Neural cell (in vitro differentiated cells): ENCODE measurements around the gene ATXN7L1.

Experiments
- EP300 ChIP-seq: fragments of 450-650 bp; conservative IDR thresholded peaks from 2 replicates; pipeline ENCODE4 v1.6.1; 2014; ENCODE audit warnings: antibody characterized with exemption, mild to moderate bottlenecking, moderate library complexity; ENCODE audit not compliant: poor library complexity, severe bottlenecking
- POLR2AphosphoS5 ChIP-seq: IDR thresholded peaks from 2 replicates; pipeline ENCODE4 v1.6.1; 2012
- RAD21 ChIP-seq: fragments of 450-650 bp; conservative IDR thresholded peaks from 2 replicates; pipeline ENCODE4 v1.6.1; 2014; ENCODE audit warnings: antibody characterized with exemption, mild to moderate bottlenecking, moderate library complexity
- SMC3 ChIP-seq: fragments of 450-650 bp; conservative IDR thresholded peaks from 2 replicates; pipeline ENCODE4 v1.6.1; 2014; ENCODE audit warnings: antibody characterized with exemption, mild to moderate bottlenecking, moderate library complexity; ENCODE audit not compliant: poor library complexity
- TAF1 ChIP-seq: IDR thresholded peaks from 2 replicates; pipeline ENCODE4 v1.6.1; 2012; ENCODE audit warnings: low read depth
- TF ChIP-seq, protein P1 (sequence below): fragments of 450-650 bp; IDR thresholded peaks from 2 replicates; pipeline ENCODE4 v1.5.1; 2014; ENCODE audit warnings: antibody characterized with exemption, mild to moderate bottlenecking, moderate library complexity; ENCODE audit not compliant: poor library complexity, severe bottlenecking
- TF ChIP-seq, protein P2 (sequence below): IDR thresholded peaks from 2 replicates; pipeline ENCODE4 v1.6.1; 2012; ENCODE audit warnings: borderline replicate concordance

DNA sequence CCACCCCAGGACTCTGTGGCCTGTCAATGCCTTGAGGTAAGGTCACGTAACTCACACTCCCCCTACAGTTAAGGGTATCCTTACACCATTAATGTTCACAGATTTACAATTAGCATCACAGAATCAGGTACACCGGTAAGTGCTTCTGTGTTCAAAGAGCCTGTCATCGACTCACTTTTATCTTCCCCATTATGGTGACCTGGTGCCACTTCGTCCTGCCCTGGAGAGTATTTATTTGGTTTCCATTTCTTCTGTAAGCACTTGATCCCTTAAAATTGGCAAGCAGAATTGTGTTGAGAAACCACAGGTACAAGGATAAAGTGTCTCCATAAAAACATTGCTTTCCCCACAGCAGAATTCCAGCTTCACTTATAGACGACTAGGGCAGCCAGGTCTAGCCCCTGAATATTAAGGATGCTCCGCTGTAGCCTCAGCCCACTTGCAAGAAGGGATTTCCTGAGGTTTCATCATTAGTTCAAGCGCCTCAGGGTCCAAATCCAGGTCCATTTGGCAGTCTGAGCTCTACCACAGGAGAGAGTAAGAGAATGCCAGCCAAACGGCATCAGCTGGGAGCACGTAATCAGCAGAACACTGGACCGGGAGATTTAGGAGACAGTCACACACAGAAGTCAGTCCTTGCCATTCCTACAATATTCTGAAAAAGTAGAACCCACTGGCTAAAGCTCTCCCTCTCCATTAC is 10.1 kb downstream of the ATXN7L1 start:
- TF ChIP-seq SMC3 (no peak), TAF1 (no peak), EP300 (no peak), POLR2AphosphoS5 (no peak), RAD21 (no peak)
- TF ChIP-seq, protein P1, sequence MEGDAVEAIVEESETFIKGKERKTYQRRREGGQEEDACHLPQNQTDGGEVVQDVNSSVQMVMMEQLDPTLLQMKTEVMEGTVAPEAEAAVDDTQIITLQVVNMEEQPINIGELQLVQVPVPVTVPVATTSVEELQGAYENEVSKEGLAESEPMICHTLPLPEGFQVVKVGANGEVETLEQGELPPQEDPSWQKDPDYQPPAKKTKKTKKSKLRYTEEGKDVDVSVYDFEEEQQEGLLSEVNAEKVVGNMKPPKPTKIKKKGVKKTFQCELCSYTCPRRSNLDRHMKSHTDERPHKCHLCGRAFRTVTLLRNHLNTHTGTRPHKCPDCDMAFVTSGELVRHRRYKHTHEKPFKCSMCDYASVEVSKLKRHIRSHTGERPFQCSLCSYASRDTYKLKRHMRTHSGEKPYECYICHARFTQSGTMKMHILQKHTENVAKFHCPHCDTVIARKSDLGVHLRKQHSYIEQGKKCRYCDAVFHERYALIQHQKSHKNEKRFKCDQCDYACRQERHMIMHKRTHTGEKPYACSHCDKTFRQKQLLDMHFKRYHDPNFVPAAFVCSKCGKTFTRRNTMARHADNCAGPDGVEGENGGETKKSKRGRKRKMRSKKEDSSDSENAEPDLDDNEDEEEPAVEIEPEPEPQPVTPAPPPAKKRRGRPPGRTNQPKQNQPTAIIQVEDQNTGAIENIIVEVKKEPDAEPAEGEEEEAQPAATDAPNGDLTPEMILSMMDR, result no peak
- TF ChIP-seq, protein P2, sequence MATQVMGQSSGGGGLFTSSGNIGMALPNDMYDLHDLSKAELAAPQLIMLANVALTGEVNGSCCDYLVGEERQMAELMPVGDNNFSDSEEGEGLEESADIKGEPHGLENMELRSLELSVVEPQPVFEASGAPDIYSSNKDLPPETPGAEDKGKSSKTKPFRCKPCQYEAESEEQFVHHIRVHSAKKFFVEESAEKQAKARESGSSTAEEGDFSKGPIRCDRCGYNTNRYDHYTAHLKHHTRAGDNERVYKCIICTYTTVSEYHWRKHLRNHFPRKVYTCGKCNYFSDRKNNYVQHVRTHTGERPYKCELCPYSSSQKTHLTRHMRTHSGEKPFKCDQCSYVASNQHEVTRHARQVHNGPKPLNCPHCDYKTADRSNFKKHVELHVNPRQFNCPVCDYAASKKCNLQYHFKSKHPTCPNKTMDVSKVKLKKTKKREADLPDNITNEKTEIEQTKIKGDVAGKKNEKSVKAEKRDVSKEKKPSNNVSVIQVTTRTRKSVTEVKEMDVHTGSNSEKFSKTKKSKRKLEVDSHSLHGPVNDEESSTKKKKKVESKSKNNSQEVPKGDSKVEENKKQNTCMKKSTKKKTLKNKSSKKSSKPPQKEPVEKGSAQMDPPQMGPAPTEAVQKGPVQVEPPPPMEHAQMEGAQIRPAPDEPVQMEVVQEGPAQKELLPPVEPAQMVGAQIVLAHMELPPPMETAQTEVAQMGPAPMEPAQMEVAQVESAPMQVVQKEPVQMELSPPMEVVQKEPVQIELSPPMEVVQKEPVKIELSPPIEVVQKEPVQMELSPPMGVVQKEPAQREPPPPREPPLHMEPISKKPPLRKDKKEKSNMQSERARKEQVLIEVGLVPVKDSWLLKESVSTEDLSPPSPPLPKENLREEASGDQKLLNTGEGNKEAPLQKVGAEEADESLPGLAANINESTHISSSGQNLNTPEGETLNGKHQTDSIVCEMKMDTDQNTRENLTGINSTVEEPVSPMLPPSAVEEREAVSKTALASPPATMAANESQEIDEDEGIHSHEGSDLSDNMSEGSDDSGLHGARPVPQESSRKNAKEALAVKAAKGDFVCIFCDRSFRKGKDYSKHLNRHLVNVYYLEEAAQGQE, result no peak
